ENCODE results near the gene TOP2B. TPM values are rescaled to one million over a fixed set of nuclear protein-coding genes. Genes with fewer than 3 reads are reported as not detected.

Gene TOP2B
- total RNA-seq, 1 experiment from 2014 or later: 63.1 TPM

DNA sequence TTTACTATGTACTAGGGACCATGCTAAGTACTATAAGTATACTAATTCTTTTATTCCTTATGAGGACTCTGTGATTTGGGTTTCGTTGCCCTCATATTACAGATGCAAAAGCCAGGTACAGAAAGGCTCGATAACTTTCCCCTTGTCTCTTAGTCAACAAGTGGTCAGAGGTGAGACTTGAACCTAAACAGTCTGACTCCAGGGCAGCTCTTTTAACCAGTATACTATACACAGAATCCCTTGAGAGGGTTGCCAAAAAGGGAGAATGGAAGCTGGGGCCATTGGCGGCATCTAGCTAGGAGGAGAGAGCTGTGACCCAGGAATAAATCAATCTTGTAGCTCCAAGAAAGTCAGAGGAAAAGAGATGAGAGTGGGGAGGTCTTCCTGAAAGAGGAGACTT is 92.4 kb downstream of the TOP2B start:
- Histone ChIP-seq H3K4me1 (ENCODE audit: control insufficient read depth, insufficient read depth, low read length) (no peaks in the 10 kb centered on the region), H3K9me3 (ENCODE audit: control insufficient read depth, insufficient read depth, low read depth, low read length) (no peaks in the 10 kb centered on the region), H3K4me3 (ENCODE audit: low read depth in 2 of 2, low read length in 2 of 2) (no peak overlapping the region), H3K27ac (ENCODE audit: low read length) (no peak overlapping the region), H3K36me3 (ENCODE audit: control insufficient read depth, insufficient read depth, low read length) (no peaks in the 10 kb centered on the region), H3K27me3 (ENCODE audit: control insufficient read depth, insufficient read depth, low read length) (no peaks in the 10 kb centered on the region)
- in situ Hi-C loops (cut with HindIII; ENCODE audit: low pct_unique_long_range_greater_than_20kb, low sequenced_read_pairs) (no loop called here), intact Hi-C loops (cut with micrococcal nuclease; ENCODE audit: unreplicated experiment) (no loop called here)
- CTCF ChIA-PET: no interaction called here
- DNase-seq (ENCODE audit: low read depth, low spot score) (no peak), ATAC-seq (no peak)
- TF ChIP-seq TCF7L2 (IDR thresholded peaks at IDR 0.05; ENCODE audit: low read depth, low read length) (no peak), SIN3A (IDR thresholded peaks at IDR 0.05; ENCODE audit: borderline replicate concordance, insufficient read depth, low read depth, low read length) (no peak), POLR2AphosphoS5 (IDR thresholded peaks at IDR 0.05; ENCODE audit: low read depth, low read length) (no peak)
- TF ChIP-seq, protein P1, sequence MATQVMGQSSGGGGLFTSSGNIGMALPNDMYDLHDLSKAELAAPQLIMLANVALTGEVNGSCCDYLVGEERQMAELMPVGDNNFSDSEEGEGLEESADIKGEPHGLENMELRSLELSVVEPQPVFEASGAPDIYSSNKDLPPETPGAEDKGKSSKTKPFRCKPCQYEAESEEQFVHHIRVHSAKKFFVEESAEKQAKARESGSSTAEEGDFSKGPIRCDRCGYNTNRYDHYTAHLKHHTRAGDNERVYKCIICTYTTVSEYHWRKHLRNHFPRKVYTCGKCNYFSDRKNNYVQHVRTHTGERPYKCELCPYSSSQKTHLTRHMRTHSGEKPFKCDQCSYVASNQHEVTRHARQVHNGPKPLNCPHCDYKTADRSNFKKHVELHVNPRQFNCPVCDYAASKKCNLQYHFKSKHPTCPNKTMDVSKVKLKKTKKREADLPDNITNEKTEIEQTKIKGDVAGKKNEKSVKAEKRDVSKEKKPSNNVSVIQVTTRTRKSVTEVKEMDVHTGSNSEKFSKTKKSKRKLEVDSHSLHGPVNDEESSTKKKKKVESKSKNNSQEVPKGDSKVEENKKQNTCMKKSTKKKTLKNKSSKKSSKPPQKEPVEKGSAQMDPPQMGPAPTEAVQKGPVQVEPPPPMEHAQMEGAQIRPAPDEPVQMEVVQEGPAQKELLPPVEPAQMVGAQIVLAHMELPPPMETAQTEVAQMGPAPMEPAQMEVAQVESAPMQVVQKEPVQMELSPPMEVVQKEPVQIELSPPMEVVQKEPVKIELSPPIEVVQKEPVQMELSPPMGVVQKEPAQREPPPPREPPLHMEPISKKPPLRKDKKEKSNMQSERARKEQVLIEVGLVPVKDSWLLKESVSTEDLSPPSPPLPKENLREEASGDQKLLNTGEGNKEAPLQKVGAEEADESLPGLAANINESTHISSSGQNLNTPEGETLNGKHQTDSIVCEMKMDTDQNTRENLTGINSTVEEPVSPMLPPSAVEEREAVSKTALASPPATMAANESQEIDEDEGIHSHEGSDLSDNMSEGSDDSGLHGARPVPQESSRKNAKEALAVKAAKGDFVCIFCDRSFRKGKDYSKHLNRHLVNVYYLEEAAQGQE (IDR thresholded peaks at IDR 0.05; ENCODE audit: insufficient read depth in 1 of 2, low read depth in 2 of 2, low read length in 1 of 2): no peak
- TF ChIP-seq, protein P2, sequence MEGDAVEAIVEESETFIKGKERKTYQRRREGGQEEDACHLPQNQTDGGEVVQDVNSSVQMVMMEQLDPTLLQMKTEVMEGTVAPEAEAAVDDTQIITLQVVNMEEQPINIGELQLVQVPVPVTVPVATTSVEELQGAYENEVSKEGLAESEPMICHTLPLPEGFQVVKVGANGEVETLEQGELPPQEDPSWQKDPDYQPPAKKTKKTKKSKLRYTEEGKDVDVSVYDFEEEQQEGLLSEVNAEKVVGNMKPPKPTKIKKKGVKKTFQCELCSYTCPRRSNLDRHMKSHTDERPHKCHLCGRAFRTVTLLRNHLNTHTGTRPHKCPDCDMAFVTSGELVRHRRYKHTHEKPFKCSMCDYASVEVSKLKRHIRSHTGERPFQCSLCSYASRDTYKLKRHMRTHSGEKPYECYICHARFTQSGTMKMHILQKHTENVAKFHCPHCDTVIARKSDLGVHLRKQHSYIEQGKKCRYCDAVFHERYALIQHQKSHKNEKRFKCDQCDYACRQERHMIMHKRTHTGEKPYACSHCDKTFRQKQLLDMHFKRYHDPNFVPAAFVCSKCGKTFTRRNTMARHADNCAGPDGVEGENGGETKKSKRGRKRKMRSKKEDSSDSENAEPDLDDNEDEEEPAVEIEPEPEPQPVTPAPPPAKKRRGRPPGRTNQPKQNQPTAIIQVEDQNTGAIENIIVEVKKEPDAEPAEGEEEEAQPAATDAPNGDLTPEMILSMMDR (IDR thresholded peaks at IDR 0.05): no peak
- BruUV-seq (replicated peaks): no TSS peak
- POLR2A ChIA-PET: no interaction called here

DNA sequence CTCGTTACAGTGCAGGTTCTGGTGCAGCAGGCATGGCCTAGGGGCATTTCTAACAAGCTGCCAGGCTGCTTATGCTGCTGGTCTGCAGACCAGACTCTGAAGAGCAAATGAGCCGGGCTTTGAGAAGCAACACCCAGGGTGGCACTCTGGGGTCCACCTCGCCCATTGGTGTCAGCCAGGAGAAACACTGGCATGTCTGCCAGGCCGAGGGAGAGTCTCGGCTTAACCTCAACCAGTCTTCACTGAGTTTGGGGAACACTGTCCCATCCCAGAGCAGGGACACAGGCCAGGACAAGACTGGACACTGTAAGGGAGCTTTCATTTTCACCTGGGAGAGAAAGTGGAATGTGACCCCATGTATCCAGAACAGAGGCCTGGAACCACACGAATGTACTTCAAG is 93.4 kb downstream of the TOP2B start:
- no TSS peak for BruUV-seq (replicated peaks)
- no peaks in the 10 kb centered on the region for H3K27me3 ChIP-seq (ENCODE audit: control insufficient read depth, insufficient read depth, low read length)
- in situ Hi-C loops (cut with HindIII; ENCODE audit: low pct_unique_long_range_greater_than_20kb, low sequenced_read_pairs): no loop called here
- ChIA-PET CTCF (no interaction called here), POLR2A (no interaction called here)
- intact Hi-C loops (cut with micrococcal nuclease; ENCODE audit: unreplicated experiment): no loop called here
- H3K27ac ChIP-seq (ENCODE audit: low read length): no peak overlapping the region
- no peaks in the 10 kb centered on the region for H3K4me1 ChIP-seq (ENCODE audit: control insufficient read depth, insufficient read depth, low read length)
- no peaks in the 10 kb centered on the region for H3K9me3 ChIP-seq (ENCODE audit: control insufficient read depth, insufficient read depth, low read depth, low read length)
- H3K4me3 ChIP-seq (ENCODE audit: low read depth in 2 of 2, low read length in 2 of 2): no peak overlapping the region
- DNase-seq (ENCODE audit: low read depth, low spot score) (no peak), ATAC-seq (no peak)
- no peaks in the 10 kb centered on the region for H3K36me3 ChIP-seq (ENCODE audit: control insufficient read depth, insufficient read depth, low read length)
- TF ChIP-seq, protein P1 (IDR thresholded peaks at IDR 0.05; ENCODE audit: insufficient read depth in 1 of 2, low read depth in 2 of 2, low read length in 1 of 2): no peak
- TF ChIP-seq TCF7L2 (IDR thresholded peaks at IDR 0.05; ENCODE audit: low read depth, low read length) (no peak), SIN3A (IDR thresholded peaks at IDR 0.05; ENCODE audit: borderline replicate concordance, insufficient read depth, low read depth, low read length) (no peak), POLR2AphosphoS5 (IDR thresholded peaks at IDR 0.05; ENCODE audit: low read depth, low read length) (no peak)
- TF ChIP-seq, protein P2 (IDR thresholded peaks at IDR 0.05): no peak

Measured in Panc1 (cell line).